ENCODE measurements around the gene NR2F1. TPM values are rescaled to one million over a fixed set of nuclear protein-coding genes. Genes with fewer than 3 reads are reported as not detected.

The NR2F1 gene
- total RNA-seq, 1 donor from 2014 or later, result 7.7 TPM

DNA sequence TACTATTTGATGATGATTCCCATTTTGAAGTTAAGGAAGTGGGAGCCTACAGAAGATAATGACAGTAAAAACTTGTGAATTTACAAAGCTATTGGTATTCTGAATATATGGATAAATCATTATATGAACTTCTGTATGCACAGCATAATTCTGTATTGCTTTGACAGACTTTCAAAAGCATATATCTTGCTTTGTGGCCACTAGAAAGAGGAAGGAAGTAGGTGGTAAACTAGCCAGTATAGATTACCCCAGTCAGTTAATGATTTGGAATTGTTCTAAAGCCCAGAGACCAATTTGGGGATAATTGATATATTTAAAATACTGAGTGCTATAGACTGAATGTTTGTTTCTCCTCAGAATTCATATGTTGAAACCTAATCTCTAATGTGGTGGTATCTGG is 53.0 kb downstream of the NR2F1 start:
- DNase-seq (ENCODE audit: low read depth), result no peak

DNA sequence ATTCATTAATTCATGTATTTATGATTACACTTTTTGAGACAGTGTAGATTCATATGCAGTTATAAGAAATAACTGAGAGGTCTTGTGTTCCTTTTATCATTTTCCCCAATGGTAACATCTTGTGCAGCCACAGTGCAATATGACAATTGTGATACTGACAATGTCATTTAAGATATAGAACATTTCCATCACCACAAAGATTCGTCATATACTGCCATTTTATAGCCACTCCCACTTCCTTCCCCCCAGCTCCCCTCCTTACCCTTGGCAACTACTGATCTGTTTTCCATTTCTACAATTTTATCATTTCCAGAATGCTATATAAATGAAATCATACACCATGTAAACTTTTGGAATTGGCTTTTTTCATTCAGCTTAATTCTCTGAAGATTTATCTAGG is 53.8 kb downstream of the NR2F1 start:
- DNase-seq (ENCODE audit: low read depth), result no peak

DNA sequence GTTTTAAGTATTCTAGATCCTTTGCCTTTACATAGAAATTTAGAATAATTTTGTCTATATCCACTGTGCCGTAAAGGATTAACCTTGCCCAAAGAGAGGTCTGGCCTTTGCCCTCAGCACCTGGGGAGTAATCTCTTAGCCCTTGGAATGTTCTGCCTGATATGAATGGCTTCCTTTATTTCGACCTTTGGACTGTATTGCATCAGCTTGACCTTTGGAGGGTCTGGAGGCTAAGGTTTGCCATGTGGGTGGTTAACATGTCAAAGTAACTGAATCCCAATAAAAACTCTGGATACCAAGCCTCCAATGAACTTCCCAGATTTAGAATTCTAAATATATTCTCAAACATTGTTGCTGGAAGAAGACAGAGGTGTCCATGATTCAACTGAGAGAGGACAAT is 54.7 kb downstream of the NR2F1 start:
- DNase-seq (ENCODE audit: low read depth), result no peak

DNA sequence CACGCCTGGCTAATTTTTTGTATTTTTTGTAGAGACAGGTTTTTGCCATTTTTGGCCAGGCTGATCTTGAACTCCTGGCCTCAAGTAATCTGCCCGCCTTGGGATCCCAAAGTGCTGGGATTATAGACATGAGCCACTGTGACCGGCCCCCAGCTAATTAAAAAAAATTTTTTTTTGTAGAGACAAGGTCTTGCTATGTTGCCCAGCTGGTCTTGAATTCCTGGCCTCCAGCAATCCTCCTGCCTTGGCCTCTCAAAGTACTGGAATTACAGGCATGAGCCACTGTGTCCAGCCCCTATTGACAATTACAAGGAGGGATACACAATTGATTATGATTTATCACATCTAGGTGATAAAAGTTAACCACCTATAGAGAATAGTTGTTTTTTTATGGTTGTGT is 59.5 kb downstream of the NR2F1 start:
- DNase-seq (ENCODE audit: low read depth), result no peak

MicroRNAs within 50 kb of the gene (microRNA counts, 767-probe panel; counts per million panel counts)
- microRNA hsa-miR-2277-3p (not detected), microRNA hsa-miR-2277-5p (not detected)

Other genes with a start within 250 kb of the NR2F1 start
- gene NR2F1-AS1, start 2.0 kb upstream of the NR2F1 start, total RNA-seq, result 3.2 and 5.5 TPM in 2 replicates
- 0.26 and 0.29 TPM in 2 replicates for gene POU5F2, start 158.4 kb downstream of the NR2F1 start, total RNA-seq

All from myocyte (in vitro differentiated cells).